ENCODE data around the gene ZNF658.
A peak's percentile ranks its signal among the peaks of the same experiment; 100 is the strongest.
"Not testable (repeated sequence)": the region's sequence is repeated elsewhere in the genome, so short reads cannot be mapped to it uniquely, and the experiment has no call there.

The ZNF658 gene

DNA sequence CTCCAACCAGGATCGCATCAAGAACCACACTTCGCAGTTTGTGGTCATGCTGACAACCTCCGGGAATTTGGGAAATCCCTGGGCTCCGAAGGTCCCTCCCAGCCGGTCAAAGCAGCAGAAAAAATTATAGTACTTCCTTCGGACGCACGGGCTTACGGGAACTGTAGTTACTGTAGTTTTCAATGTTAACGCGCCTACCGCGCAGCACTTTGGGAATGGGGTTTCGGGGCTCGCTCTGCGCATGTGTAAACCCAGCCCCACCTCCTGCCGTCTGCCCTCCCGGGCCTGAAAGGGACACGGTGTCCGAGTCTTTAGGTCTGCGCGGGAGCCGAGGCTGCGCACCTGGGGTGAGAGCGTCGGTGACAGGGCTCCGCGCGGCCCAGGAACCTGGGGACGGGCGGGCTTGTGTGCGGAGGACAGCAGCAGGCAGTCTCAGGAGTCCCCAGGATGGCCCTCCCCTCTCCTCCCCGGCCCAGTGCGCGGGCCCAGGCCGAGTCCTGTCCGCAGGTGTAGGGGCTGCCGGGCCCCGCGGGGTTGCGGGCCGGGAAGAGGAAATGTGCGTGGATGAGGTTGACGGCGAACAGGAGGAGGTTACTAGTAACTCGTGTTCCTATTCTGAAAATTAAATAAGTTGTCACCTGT, at the start of gene ZNF658:
Gene ZNF658 (plus strand): TSS at position 236 of the 642 bp plus-strand sequence. CDS start 2,837 bp downstream, outside the sequence.
- peak; percentile 85 for DNase-seq (ENCODE audit: low spot score)

- not testable (repeated sequence) for DNase-seq (ENCODE audit: low spot score)
These were observed 38.8 kb upstream of the ZNF658 start for GRCh38 chr9:66861732-66862131.

- DNase-seq (ENCODE audit: low spot score), result not testable (repeated sequence)
These were observed 31.9 kb upstream of the ZNF658 start for GRCh38 chr9:66868660-66869059.

- not testable (repeated sequence) for DNase-seq (ENCODE audit: low spot score)
These were observed 19.9 kb upstream of the ZNF658 start for GRCh38 chr9:66880605-66881004.

DNA sequence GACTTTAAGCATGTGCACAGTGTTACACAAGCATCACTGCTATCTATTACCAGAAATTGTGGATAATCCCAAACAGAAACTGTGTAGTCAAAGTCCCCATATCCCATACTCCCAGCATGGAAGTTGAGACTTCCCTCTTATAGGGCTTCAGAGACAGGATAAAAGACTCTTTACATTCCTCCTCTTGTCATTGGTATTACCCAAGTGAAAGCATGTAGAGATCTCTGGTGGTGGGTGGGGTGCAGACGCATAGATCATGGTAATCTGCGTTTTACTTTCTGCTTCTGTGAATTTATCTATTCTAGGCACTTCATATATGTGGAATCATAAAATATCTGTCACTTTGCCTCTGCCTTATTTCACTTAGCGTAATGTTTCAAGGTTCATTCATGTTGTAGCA, 18.7 kb upstream of the ZNF658 start:
- not testable (repeated sequence) for DNase-seq (ENCODE audit: low spot score)

DNA sequence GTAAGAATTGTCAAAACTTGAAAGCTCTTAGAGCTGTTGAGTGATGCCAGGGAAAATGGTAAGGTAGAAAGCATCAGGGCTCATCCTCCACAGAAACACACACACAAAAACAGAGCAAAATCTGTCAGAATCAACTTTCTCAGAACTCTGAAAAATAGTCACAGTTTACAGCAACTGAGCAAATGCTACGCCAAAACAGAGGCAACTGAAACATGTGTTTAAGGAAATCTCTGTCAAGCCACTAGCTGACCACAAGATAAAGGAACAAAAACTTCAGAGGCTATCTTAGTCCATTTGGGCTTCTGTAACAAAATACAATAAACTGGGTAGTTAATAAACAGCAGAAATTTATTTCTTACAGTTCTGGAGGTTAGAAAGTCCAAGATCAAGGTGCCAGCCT, 10.2 kb upstream of the ZNF658 start:
- DNase-seq (ENCODE audit: low spot score), result not testable (repeated sequence)

DNA sequence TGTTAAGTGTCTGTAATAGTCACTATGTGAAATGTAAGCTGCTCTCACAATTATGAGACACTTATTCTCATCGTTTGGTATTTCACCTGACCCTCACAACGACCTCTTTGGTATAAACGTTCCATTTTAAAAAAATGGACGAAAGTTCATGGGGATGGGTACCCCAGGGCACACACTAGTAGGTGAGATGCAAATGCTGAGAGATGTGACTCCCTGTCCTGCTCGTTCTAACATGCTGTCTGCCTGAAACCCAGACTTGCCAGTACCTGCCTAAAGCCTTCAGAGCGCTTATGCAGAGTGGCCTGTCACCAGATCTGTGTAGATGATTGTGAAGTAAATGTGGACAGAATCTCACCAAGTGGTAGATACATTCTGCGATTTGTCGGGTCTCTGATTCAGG, 616 bp downstream of the ZNF658 start:
- not testable (repeated sequence) for DNase-seq (ENCODE audit: low spot score)

DNA sequence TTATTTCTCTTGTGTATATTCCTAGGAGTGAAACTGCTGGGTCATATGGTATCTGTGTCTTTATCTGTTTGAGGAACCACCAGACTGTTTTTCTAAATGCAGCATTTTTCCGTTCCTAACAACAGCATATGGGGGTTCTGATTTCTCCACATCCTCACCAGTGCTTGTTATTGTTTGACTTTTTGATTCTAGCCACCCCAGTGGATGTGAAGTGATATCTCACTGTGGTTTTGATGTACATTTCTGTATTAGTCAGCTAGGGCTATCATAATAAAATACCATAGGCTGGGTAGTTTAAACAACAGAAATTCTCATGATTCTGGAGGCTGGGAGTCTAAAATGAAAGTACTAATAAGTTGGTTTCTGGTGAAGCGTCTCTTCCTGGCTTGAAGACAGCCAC, 9.0 kb downstream of the ZNF658 start:
- DNase-seq (ENCODE audit: low spot score), result not testable (repeated sequence)

- DNase-seq (ENCODE audit: low spot score), result not testable (repeated sequence)
These were observed 19.5 kb downstream of the ZNF658 start for GRCh38 chr9:66920072-66920471.

DNA sequence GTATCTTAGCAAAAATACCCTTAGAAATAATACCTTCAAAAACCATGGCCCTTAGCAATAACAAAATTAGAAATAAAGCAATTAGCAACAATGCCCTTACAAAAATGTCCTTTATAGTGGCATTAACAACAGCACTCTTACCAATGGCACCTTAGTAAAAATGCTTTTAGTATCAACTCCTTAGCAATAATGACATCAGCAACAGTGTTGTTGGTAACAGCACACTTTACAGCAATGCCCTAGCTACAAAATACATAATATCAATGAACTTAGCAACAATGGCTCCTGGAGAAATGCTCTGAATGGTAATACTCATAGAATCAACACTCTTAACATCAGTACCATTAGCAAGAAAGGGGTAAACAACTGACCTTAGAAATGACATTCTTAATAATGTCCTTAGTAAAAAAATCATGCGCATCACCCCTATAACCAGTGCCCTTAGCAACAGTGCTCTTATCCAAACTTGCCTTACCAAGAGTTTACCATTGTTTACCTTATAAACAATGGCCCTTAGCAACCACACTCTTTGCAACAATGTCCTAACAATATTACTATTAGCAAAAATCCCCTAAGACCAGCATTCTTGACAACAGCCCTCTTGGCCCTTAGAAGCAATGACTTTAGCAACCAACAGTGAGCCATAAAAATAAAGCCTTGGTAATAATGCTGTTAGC, 35.8 kb downstream of the ZNF658 start:
- DNase-seq (ENCODE audit: low spot score), result not testable (repeated sequence)

DNA sequence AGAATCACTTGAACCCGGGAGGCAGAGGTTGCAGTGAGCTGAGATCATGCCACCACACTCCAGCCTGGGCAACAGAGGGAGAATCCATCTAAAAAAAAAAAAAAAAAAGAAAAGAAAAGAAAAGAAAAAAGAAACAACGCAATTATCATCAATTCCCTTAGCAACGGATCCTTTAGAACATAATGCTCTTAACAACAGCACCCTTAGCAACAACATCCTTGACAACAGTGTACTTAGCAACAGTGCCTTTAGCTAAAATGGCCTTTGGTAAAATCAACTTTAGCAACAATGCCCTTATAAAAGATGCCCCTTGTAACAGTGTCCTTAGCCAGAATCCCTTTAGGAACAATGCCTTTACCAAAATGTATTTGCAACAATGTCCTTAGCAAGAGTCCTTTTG, 37.1 kb downstream of the ZNF658 start:
- not testable (repeated sequence) for DNase-seq (ENCODE audit: low spot score)

DNA sequence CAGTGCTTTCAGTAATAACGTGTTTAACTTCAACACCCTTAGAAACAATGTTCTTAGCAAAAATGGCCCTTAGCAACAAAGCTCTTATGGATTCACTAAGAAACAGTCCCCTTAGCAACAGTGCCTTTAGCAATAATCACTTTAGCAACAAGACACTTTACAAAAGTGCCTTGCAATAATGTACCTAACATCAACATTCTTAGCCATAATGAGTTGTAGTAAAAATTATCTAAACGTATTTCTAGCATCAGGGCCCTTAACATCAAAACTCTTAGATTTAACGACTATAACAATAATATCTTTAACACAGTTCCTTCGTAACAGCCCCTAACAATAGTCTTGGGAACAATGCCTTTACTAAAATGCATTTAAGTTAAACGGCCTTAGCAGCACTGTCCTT, 37.8 kb downstream of the ZNF658 start:
- not testable (repeated sequence) for DNase-seq (ENCODE audit: low spot score)

DNA sequence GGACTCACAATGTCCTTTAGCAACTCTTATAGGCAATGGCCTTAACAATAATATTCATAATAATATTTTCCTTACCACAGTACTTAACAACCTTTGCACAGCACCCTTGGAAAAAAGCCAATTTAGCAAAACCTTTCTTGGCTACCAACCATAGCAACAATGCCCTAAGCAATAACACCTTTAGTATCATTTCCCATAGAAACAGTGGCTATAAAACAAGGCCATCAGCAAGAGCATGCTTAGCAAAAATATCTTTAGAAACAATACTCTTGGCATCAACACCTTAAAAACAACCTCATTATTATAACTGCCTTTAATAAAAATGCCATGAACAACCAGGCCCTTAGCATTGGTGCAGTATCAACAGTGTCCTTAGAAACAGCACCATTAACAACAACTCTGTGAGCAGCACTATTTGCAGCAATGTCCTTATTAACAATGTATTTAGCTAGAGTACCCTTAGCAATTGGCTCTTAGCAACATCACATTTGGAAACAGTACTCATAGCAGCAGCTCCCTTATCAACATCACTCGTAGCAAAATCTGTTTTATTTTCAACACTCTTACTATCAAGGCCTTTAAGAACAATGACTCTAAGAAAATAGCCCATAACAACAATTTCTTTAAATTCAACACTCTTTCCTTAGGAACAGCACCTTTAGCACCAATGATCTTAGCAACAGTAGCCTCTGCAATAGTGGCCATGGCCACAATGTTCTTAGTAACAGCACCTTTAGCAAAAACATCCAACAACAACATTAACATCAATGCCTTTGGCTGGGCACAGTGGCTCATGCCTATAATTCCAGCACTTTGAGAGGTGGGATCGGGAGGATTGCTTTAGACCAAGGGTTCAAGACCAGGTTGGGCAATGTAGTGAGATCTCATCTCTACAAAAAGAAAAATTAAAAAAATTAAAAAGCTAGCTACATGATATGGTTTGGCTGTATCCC, 39.6 kb downstream of the ZNF658 start:
- not testable (repeated sequence) for DNase-seq (ENCODE audit: low spot score)

- not testable (repeated sequence) for DNase-seq (ENCODE audit: low spot score)
These were observed 42.1 kb downstream of the ZNF658 start for GRCh38 chr9:66942400-66943155.

GRCh38 chr9:66952576-66952975, 52.1 kb downstream of the ZNF658 start:
- DNase-seq (ENCODE audit: low spot score), result not testable (repeated sequence)

Data from SW480 (cell line).